Measurements from ENCODE around the gene PEX12. TPM values are rescaled to one million over a fixed set of nuclear protein-coding genes. Genes with fewer than 3 reads are reported as not detected.

Gene PEX12
- total RNA-seq, 1 experiment from 2014 or later, result 5.8 TPM

DNA sequence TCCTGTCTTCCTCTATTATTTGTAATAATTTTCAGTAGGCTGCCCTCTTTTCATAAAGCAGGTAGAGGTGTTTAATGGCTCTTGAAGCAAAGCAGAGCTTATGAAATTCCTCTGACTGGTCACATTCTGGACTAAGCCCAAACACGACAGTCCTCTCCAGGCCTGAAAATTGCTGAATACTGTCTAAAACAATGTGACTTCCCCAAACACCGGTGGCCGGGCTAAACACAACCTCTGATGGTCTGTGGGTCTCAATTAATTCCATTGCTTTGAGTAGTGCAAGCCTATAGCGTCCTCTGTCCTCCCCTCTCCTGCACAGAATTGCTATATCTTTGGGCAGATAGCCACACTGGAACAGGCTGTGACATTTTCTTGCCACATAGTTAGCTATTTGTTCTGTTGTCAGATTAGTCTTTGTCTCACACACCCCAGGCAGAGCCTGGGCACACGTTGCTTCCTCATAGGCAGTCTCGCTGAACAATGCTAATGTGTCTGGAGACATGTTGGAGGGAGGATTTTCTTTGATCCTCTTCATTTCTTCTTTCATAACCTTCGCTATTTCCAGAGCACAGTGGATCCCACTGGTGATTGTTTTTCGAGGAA, 30.1 kb downstream of the PEX12 start:
- ChIA-PET CTCF (no interaction called here), POLR2A (ENCODE audit: unreplicated experiment) (interaction anchor here (0.7 kb wide), 1 partner anchor 405 kb away, joined by 3 read pairs; no protein-coding TSS in a partner anchor)
- H3K27me3 ChIP-seq (ENCODE audit: insufficient read depth, low read depth), result peaks cover 48% of the 10 kb centered on the region
- no peaks in the 10 kb centered on the region for H3F3A ChIP-seq (ENCODE audit: insufficient read depth, low read depth)
- BruUV-seq (replicated peaks), result no TSS peak
- no peaks in the 10 kb centered on the region for H3K36me3 ChIP-seq (ENCODE audit: low read depth)
- no peaks in the 10 kb centered on the region for H3K79me2 ChIP-seq (ENCODE audit: low read depth)
- H2AFZ ChIP-seq, result no peak overlapping the region
- H3K4me3 ChIP-seq, result no peak overlapping the region
- DNase-seq, result no peak
- H3K9me2 ChIP-seq (ENCODE audit: insufficient read depth), result no peaks in the 10 kb centered on the region
- H3K4me1 ChIP-seq (replicated peaks; ENCODE audit: insufficient read depth), result no peaks in the 10 kb centered on the region
- no peaks in the 10 kb centered on the region for H4K20me1 ChIP-seq (ENCODE audit: insufficient read depth)
- no peak overlapping the region for H3K27ac ChIP-seq
- TF ChIP-seq CTCF (conservative IDR thresholded peaks at IDR 0.05), result no peak
- no peak for TF ChIP-seq EZH2 (IDR thresholded peaks at IDR 0.05; ENCODE audit: low read depth)
- H3K4me2 ChIP-seq, result no peak overlapping the region
- no peaks in the 10 kb centered on the region for H3K9me3 ChIP-seq (ENCODE audit: insufficient read depth, low read depth)
- intact Hi-C loops (cut with micrococcal nuclease; ENCODE audit: unreplicated experiment), result no loop called here

GRCh38 chr17:35546487-35546886, 31.9 kb downstream of the PEX12 start:
- Histone ChIP-seq H3K79me2 (ENCODE audit: low read depth) (no peaks in the 10 kb centered on the region), H3K4me2 (no peak overlapping the region), H3F3A (ENCODE audit: insufficient read depth, low read depth) (no peaks in the 10 kb centered on the region), H3K27me3 (ENCODE audit: insufficient read depth, low read depth) (peaks cover 40% of the 10 kb centered on the region), H3K27ac (no peak overlapping the region), H3K4me3 (no peak overlapping the region), H3K9me2 (ENCODE audit: insufficient read depth) (no peaks in the 10 kb centered on the region), H3K36me3 (ENCODE audit: low read depth) (no peaks in the 10 kb centered on the region), H3K4me1 (replicated peaks; ENCODE audit: insufficient read depth) (no peaks in the 10 kb centered on the region), H2AFZ (no peak overlapping the region), H3K9me3 (ENCODE audit: insufficient read depth, low read depth) (no peaks in the 10 kb centered on the region), H4K20me1 (ENCODE audit: insufficient read depth) (no peaks in the 10 kb centered on the region)
- CTCF ChIA-PET, result no interaction called here
- POLR2A ChIA-PET (ENCODE audit: unreplicated experiment), result no interaction called here
- TF ChIP-seq CTCF (conservative IDR thresholded peaks at IDR 0.05) (no peak), EZH2 (IDR thresholded peaks at IDR 0.05; ENCODE audit: low read depth) (no peak)
- no peak for DNase-seq
- intact Hi-C loops (cut with micrococcal nuclease; ENCODE audit: unreplicated experiment), result no loop called here
- no TSS peak for BruUV-seq (replicated peaks)

- no peaks in the 10 kb centered on the region for H3K9me2 ChIP-seq (ENCODE audit: insufficient read depth)
- no peaks in the 10 kb centered on the region for H4K20me1 ChIP-seq (ENCODE audit: insufficient read depth)
- H3K4me2 ChIP-seq, result no peak overlapping the region
- H3K36me3 ChIP-seq (ENCODE audit: low read depth), result no peaks in the 10 kb centered on the region
- H3K9me3 ChIP-seq (ENCODE audit: insufficient read depth, low read depth), result no peaks in the 10 kb centered on the region
- ChIA-PET CTCF (interaction anchor here (0.7 kb wide), 1 partner anchor 950 kb away, joined by 3 read pairs; no protein-coding TSS in a partner anchor), POLR2A (ENCODE audit: unreplicated experiment) (no interaction called here)
- no peak overlapping the region for H2AFZ ChIP-seq
- DNase-seq, result no peak
- H3K27ac ChIP-seq, result no peak overlapping the region
- H3K27me3 ChIP-seq (ENCODE audit: insufficient read depth, low read depth), result peaks cover 35% of the 10 kb centered on the region
- intact Hi-C loops (cut with micrococcal nuclease; ENCODE audit: unreplicated experiment), result no loop called here
- BruUV-seq (replicated peaks), result no TSS peak
- H3K4me3 ChIP-seq, result no peak overlapping the region
- no peaks in the 10 kb centered on the region for H3K79me2 ChIP-seq (ENCODE audit: low read depth)
- H3K4me1 ChIP-seq (replicated peaks; ENCODE audit: insufficient read depth), result no peaks in the 10 kb centered on the region
- TF ChIP-seq CTCF (conservative IDR thresholded peaks at IDR 0.05), result no peak
- no peak for TF ChIP-seq EZH2 (IDR thresholded peaks at IDR 0.05; ENCODE audit: low read depth)
- H3F3A ChIP-seq (ENCODE audit: insufficient read depth, low read depth), result no peaks in the 10 kb centered on the region
These were observed 33.2 kb downstream of the PEX12 start for GRCh38 chr17:35545150-35545549.

All from PC-9 (cell line).